H1 (cell line): ENCODE measurements around the gene CCDC63. TPM values are rescaled to one million over a fixed set of nuclear protein-coding genes. Genes with fewer than 3 reads are reported as not detected.
A peak's percentile ranks its signal among the peaks of the same experiment; 100 is the strongest.

ENCODE experiments used
- CTCF ChIA-PET: fragments of 300-600 bp; sonication (Branson Sonifier 250); formaldehyde crosslinking; loops from one replicate; lab custom pipeline; 2021; ENCODE audit not compliant: partially characterized antibody; lab: Charles Lee
- POLR2A ChIA-PET: fragments of 300-600 bp; sonication (Branson Sonifier 250); formaldehyde crosslinking; loops from one replicate; lab custom pipeline; 2021; ENCODE audit warnings: inconsistent platforms; ENCODE audit not compliant: partially characterized antibody; lab: Charles Lee
- DNase-seq, 2 experiments: peaks; one replicate each; pipeline versions ENCODE4 v3.0.0 to v3.0.0-alpha.2; 2010 to 2022; ENCODE audit warnings: low spot score in 2 of 2, low read depth in 1 of 2, mixed read lengths in 1 of 2
- FAIRE-seq: peaks from 2 replicates; lab custom pipeline; 2011; peaks lifted over from hg19 to GRCh38; lab: Jason Lieb, UNC
- H2AFZ ChIP-seq: 2 replicates; pipeline ENCODE4 v1.8.1; 2012; ENCODE audit warnings: low read length, inconsistent platforms
- H2AK5ac ChIP-seq: 2 replicates; pipeline ENCODE4 v1.6.1; 2013; ENCODE audit warnings: low read depth, low read length
- H2BK120ac ChIP-seq: replicated peaks from 2 replicates; pipeline ENCODE3; 2013; ENCODE audit warnings: low read depth, low read length, inconsistent platforms
- H2BK12ac ChIP-seq: 2 replicates; pipeline ENCODE4 v1.6.1; 2013; ENCODE audit warnings: low read depth, low read length
- H2BK15ac ChIP-seq: 2 replicates; pipeline ENCODE4 v1.6.1; 2013; ENCODE audit warnings: low read length
- H2BK20ac ChIP-seq: 2 replicates; pipeline ENCODE4 v1.6.1; 2013; ENCODE audit warnings: low read length
- H2BK5ac ChIP-seq: 2 replicates; pipeline ENCODE4 v1.6.1; 2013; ENCODE audit warnings: low read depth, low read length
- H3K14ac ChIP-seq: 2 replicates; pipeline ENCODE4 v1.6.1; 2013; ENCODE audit warnings: inconsistent platforms; ENCODE audit not compliant: insufficient read length
- H3K18ac ChIP-seq: 2 replicates; pipeline ENCODE4 v1.6.1; 2013; ENCODE audit warnings: low read length; ENCODE audit errors: extremely low read depth
- H3K23ac ChIP-seq: 2 replicates; pipeline ENCODE4 v1.6.1; 2013; ENCODE audit warnings: inconsistent platforms; ENCODE audit not compliant: insufficient read length
- H3K23me2 ChIP-seq: 2 replicates; pipeline ENCODE4 v1.6.1; 2013; ENCODE audit warnings: low read depth, low read length
- H3K27ac ChIP-seq: 2 replicates; pipeline ENCODE4 v1.6.1; 2011; ENCODE audit warnings: low read depth, low read length, inconsistent platforms
- H3K27me3 ChIP-seq, 4 experiments: replicated peaks in 1 of 4; 1 replicate in 1 of 4; 2 replicates in 3 of 4; pipeline versions ENCODE4 v1.6.1 to v1.8.1; 2011 to 2013; ENCODE audit warnings: low read length in 3 of 4, mild to moderate bottlenecking in 3 of 4, inconsistent platforms in 2 of 4, mixed read lengths in 2 of 4, moderate library complexity in 1 of 4; ENCODE audit not compliant: control insufficient read depth in 3 of 4, insufficient read depth in 3 of 4; ENCODE audit errors: extremely low read depth in 1 of 4
- H3K36me3 ChIP-seq, 4 experiments: 2 replicates each; pipeline versions ENCODE4 v1.6.1 to v1.8.1; 2011 to 2013; ENCODE audit warnings: mild to moderate bottlenecking in 4 of 4, low read length in 3 of 4, moderate library complexity in 2 of 4, control low read depth in 1 of 4, inconsistent platforms in 1 of 4; ENCODE audit not compliant: insufficient read depth in 4 of 4, control insufficient read depth in 2 of 4
- H3K4ac ChIP-seq: replicated peaks from 2 replicates; pipeline ENCODE3; 2013; ENCODE audit warnings: low read length, low read depth, mixed read lengths, inconsistent platforms; ENCODE audit not compliant: insufficient read length
- H3K4me1 ChIP-seq, 4 experiments: replicated peaks in 1 of 4; 1 replicate in 1 of 4; 2 replicates in 3 of 4; pipeline versions ENCODE4 v1.6.1 to v1.8.1; 2011 to 2013; ENCODE audit warnings: low read length in 3 of 4, inconsistent platforms in 2 of 4, mixed read lengths in 1 of 4; ENCODE audit not compliant: insufficient read depth in 4 of 4, control insufficient read depth in 3 of 4
- H3K4me2 ChIP-seq, 2 experiments: 2 replicates each; pipeline versions ENCODE4 v1.6.1 to v1.8.1; 2011 to 2013; ENCODE audit warnings: low read depth in 2 of 2, low read length in 2 of 2, control low read depth in 1 of 2, inconsistent platforms in 1 of 2, mild to moderate bottlenecking in 1 of 2; ENCODE audit not compliant: insufficient read depth in 1 of 2
- H3K4me3 ChIP-seq, 4 experiments: fragments of 200-600, 300-600 bp in 1 of 4; sonication (generic), shearing (Covaris generic), sonication (Bioruptor Twin) in 1 of 4; 2 replicates each; pipeline versions ENCODE4 v1.5.1 to v1.8.1; 2011 to 2016; ENCODE audit warnings: low read length in 4 of 4, low read depth in 3 of 4, control low read depth in 2 of 4, inconsistent platforms in 2 of 4, mild to moderate bottlenecking in 2 of 4, mixed read lengths in 1 of 4, moderate library complexity in 1 of 4; ENCODE audit not compliant: insufficient read depth in 2 of 4; ENCODE audit errors: extremely low read depth in 1 of 4
- H3K56ac ChIP-seq: replicated peaks from 2 replicates; pipeline ENCODE3; 2013; ENCODE audit warnings: low read depth, mild to moderate bottlenecking, mixed read lengths, low read length, inconsistent platforms; ENCODE audit not compliant: insufficient read length
- H3K79me1 ChIP-seq: 2 replicates; pipeline ENCODE4 v1.6.1; 2013; ENCODE audit warnings: low read depth, low read length, control low read depth
- H3K79me2 ChIP-seq, 2 experiments: 2 replicates each; pipeline versions ENCODE4 v1.6.1 to v1.8.1; 2012 to 2013; ENCODE audit warnings: low read length in 2 of 2, mild to moderate bottlenecking in 2 of 2, inconsistent platforms in 1 of 2; ENCODE audit not compliant: insufficient read depth in 2 of 2, control insufficient read depth in 1 of 2
- H3K9ac ChIP-seq, 4 experiments: replicated peaks in 1 of 4; 1 replicate in 1 of 4; 2 replicates in 3 of 4; pipeline versions ENCODE4 v1.6.1 to v1.8.1; 2011 to 2013; ENCODE audit warnings: low read depth in 3 of 4, low read length in 3 of 4, control low read depth in 2 of 4, mild to moderate bottlenecking in 2 of 4, moderate library complexity in 2 of 4, inconsistent platforms in 1 of 4; ENCODE audit errors: extremely low read depth in 1 of 4
- H3K9me3 ChIP-seq, 2 experiments: 2 replicates each; pipeline versions ENCODE4 v1.6.1 to v1.8.1; 2012 to 2013; ENCODE audit warnings: mild to moderate bottlenecking in 2 of 2, moderate library complexity in 2 of 2, control low read depth in 1 of 2, inconsistent platforms in 1 of 2, low read depth in 1 of 2, low read length in 1 of 2, mixed read lengths in 1 of 2; ENCODE audit not compliant: insufficient read depth in 2 of 2
- H4K20me1 ChIP-seq, 2 experiments: replicated peaks in 1 of 2; 2 replicates each; pipeline versions ENCODE3 to v1.8.1; 2011 to 2013; ENCODE audit warnings: inconsistent platforms in 2 of 2, low read length in 2 of 2, mild to moderate bottlenecking in 1 of 2; ENCODE audit not compliant: insufficient read depth in 2 of 2, control insufficient read depth in 1 of 2
- H4K5ac ChIP-seq: 2 replicates; pipeline ENCODE4 v1.6.1; 2013; ENCODE audit warnings: low read length, low read depth, mixed read lengths, inconsistent platforms; ENCODE audit not compliant: insufficient read length
- H4K8ac ChIP-seq: 2 replicates; pipeline ENCODE4 v1.8.0; 2013; ENCODE audit warnings: mild to moderate bottlenecking, moderate library complexity, low read length, inconsistent platforms; ENCODE audit not compliant: insufficient read depth; ENCODE audit errors: extremely low read depth
- H4K91ac ChIP-seq: replicated peaks from 2 replicates; pipeline ENCODE3; 2013; ENCODE audit warnings: low read length, mixed read lengths, inconsistent platforms; ENCODE audit not compliant: insufficient read length
- CEBPB ChIP-seq: IDR thresholded peaks from 2 replicates; pipeline ENCODE4 v1.6.1; 2012; ENCODE audit warnings: low read depth, low read length
- EP300 ChIP-seq, 2 experiments: IDR thresholded peaks; 1 replicate in 1 of 2; 2 replicates in 1 of 2; pipeline ENCODE4 v1.6.1; 2011 to 2012; ENCODE audit warnings: low read depth in 2 of 2, low read length in 2 of 2, mild to moderate bottlenecking in 2 of 2, borderline replicate concordance in 1 of 2, inconsistent platforms in 1 of 2, moderate library complexity in 1 of 2
- HDAC2 ChIP-seq, 2 experiments: fragments of 300-600 bp in 1 of 2; sonication (generic) in 1 of 2; IDR thresholded peaks; 2 replicates each; pipeline ENCODE4 v1.6.1; 2011 to 2012; ENCODE audit warnings: low read depth in 2 of 2, low read length in 2 of 2, mild to moderate bottlenecking in 2 of 2, moderate library complexity in 2 of 2, borderline replicate concordance in 1 of 2, inconsistent platforms in 1 of 2
- HDAC6 ChIP-seq: IDR thresholded peaks from one replicate; pipeline ENCODE4 v1.7.1; 2012; ENCODE audit warnings: low read depth, mild to moderate bottlenecking, inconsistent platforms, low read length, moderate library complexity
- JUN ChIP-seq: IDR thresholded peaks from 2 replicates; pipeline ENCODE4 v1.6.1; 2011; ENCODE audit warnings: low read depth, mild to moderate bottlenecking, improper control_type of control experiment, low read length
- JUND ChIP-seq: IDR thresholded peaks from 2 replicates; pipeline ENCODE4 v1.6.1; 2011; ENCODE audit warnings: mild to moderate bottlenecking, improper control_type of control experiment, low read length
- KDM4A ChIP-seq: IDR thresholded peaks from one replicate; pipeline ENCODE4 v1.7.1; 2012; ENCODE audit warnings: low read depth, mild to moderate bottlenecking, moderate library complexity, low read length, inconsistent platforms; ENCODE audit not compliant: severe bottlenecking
- MAFK ChIP-seq: IDR thresholded peaks from 2 replicates; pipeline ENCODE4 v1.6.1; 2012; ENCODE audit warnings: low read depth, mild to moderate bottlenecking, improper control_type of control experiment, low read length
- NANOG ChIP-seq: IDR thresholded peaks from 2 replicates; pipeline ENCODE4 v1.6.1; 2011; ENCODE audit warnings: low read length, low read depth, mild to moderate bottlenecking, inconsistent platforms; ENCODE audit not compliant: insufficient read depth, poor library complexity, severe bottlenecking
- SIN3A ChIP-seq, 2 experiments: IDR thresholded peaks in 1 of 2; conservative IDR thresholded peaks in 1 of 2; 2 replicates each; pipeline ENCODE4 v1.6.1; 2011 to 2012; ENCODE audit warnings: low read length in 2 of 2, improper control_type of control experiment in 1 of 2, low read depth in 1 of 2, mild to moderate bottlenecking in 1 of 2
- SP4 ChIP-seq: IDR thresholded peaks from 2 replicates; pipeline ENCODE4 v1.6.1; 2012; ENCODE audit warnings: low read length, inconsistent platforms
- TAF1 ChIP-seq: IDR thresholded peaks from 2 replicates; pipeline ENCODE4 v1.6.1; 2011; ENCODE audit warnings: mild to moderate bottlenecking, low read depth, low read length
- TEAD4 ChIP-seq: IDR thresholded peaks from 2 replicates; pipeline ENCODE4 v1.6.1; 2012; ENCODE audit warnings: low read depth, low read length, inconsistent platforms, mixed read lengths
- WGBS, 2 experiments: shearing (Covaris generic) in 1 of 2; methylation state at CpG; one replicate each; pipeline versions ENCODE4 v1.1.6 to v1.1.7; 2013 to 2015; ENCODE audit warnings: low lambda C conversion rate in 2 of 2, mixed read lengths in 2 of 2, inconsistent platforms in 1 of 2, low coverage in 1 of 2, missing lambda C conversion rate in 1 of 2; ENCODE audit not compliant: insufficient replicate concordance in 2 of 2, insufficient coverage in 1 of 2, insufficient read length in 1 of 2; ENCODE audit errors: extremely low coverage in 1 of 2, missing lambda C conversion rate in 1 of 2; 5-methylcytosine and 5-hydroxymethylcytosine counted together
- polyA plus RNA-seq, 7 experiments: library from polyadenylated mRNA; depleted of rRNA in 3 of 7; stranded (reverse) in 5 of 7; unstranded in 2 of 7; fragments of >200 nt in 5 of 7; fragments of 200-250 nt in 2 of 7; gene quantifications; 1 replicate in 5 of 7; 2 replicates in 1 of 7; 4 replicates in 1 of 7; pipeline versions ENCODE4 v1.2.1 to v1.2.3, GENCODE V29; 2011 to 2013; ENCODE audit warnings: missing spikeins in 2 of 7, mixed read lengths in 2 of 7
- total RNA-seq: library from RNA; stranded (reverse); fragmentation: NEBNext Ultra II Directional; extraction: Animal tissue kit (Norgen Biotek cat#: 25700); gene quantifications from 2 replicates; pipeline ENCODE4 v1.2.1, GENCODE V29; 2021

Gene CCDC63
- total and polyA plus RNA-seq, 2 of the 8 experiments (the other 6 are each of a cell fraction or from before 2014, with no cell fraction given) = 0.42 to 0.93 TPM

- no peaks in the 10 kb centered on the region for H3K79me1 ChIP-seq
- ChIA-PET POLR2A (interaction anchor here (1.7 kb wide), 1 partner anchor 105 kb away, joined by 3 read pairs; no protein-coding TSS in a partner anchor), CTCF (interaction anchor here (0.6 to 4.3 kb wide), 16 partner anchors 9 to 452 kb away, joined by 3 to 25 read pairs (median 4); partner anchors contain the start of genes CCDC63 and MYL2)
- no peaks in the 10 kb centered on the region for H3K9me3 ChIP-seq
- H2BK5ac ChIP-seq = 0 out of 2 replicates have a peak overlapping the region, but pooled peaks have one; percentile 12
- no peak overlapping the region for H2BK120ac ChIP-seq
- no peak overlapping the region for H3K18ac ChIP-seq
- no peaks in the 10 kb centered on the region for H3K36me3 ChIP-seq
- H2AK5ac ChIP-seq = no peak overlapping the region; the same call in 1 of the 2 replicates
- H2BK12ac ChIP-seq = peak overlapping the region; percentile 84; the same call in 1 of the 2 replicates
- H3K27me3 ChIP-seq = no peaks in the 10 kb centered on the region; a peak in 1 of 7 replicates
- peaks cover 3 to 16% (median 11%) of the 10 kb centered on the region in 4 experiments for H3K4me1 ChIP-seq
- no peak overlapping the region for H4K5ac ChIP-seq
- H4K8ac ChIP-seq = no peak overlapping the region
- H3K56ac ChIP-seq = no peak overlapping the region
- DNase-seq (peak in 1 of 2 experiments; percentile 46), FAIRE-seq (no peak)
- peak overlapping the region; percentile 66; the same call in 1 of the 2 replicates for H2BK20ac ChIP-seq
- no peaks in the 10 kb centered on the region for H3K79me2 ChIP-seq
- peaks cover 5% of the 10 kb centered on the region; the same call in 1 of the 2 replicates for H3K23me2 ChIP-seq
- H4K20me1 ChIP-seq = peaks cover 0 to 4% of the 10 kb centered on the region in 2 experiments
- H3K14ac ChIP-seq = no peak overlapping the region
- H3K4me2 ChIP-seq = no peak overlapping the region
- H4K91ac ChIP-seq = no peak overlapping the region
- 84% methylated on average over 15 of the region's 16 CpGs; no CpG with 5 or more reads in 1 of the 2 experiments for WGBS, 2 experiments
- no peak overlapping the region for H3K23ac ChIP-seq
- H3K4ac ChIP-seq = no peak overlapping the region
- H3K27ac ChIP-seq = no peak overlapping the region
- no peak overlapping the region for H3K9ac ChIP-seq
- TF ChIP-seq NANOG (no peak), EP300 (IDR thresholded peaks at IDR 0.05; ENCODE audit: borderline replicate concordance in 1 of 2, low read depth in 2 of 2, low read length in 2 of 2) (no peak), CEBPB (no peak), KDM4A (no peak), HDAC2 (IDR thresholded peaks at IDR 0.05; ENCODE audit: borderline replicate concordance in 1 of 2, low read depth in 2 of 2, low read length in 2 of 2) (no peak), TEAD4 (no peak), JUN (no peak), TAF1 (no peak), SIN3A (conservative IDR thresholded peaks at IDR 0.05 in 1 of 2, IDR thresholded peaks at IDR 0.05 in 1 of 2; ENCODE audit: low read depth in 1 of 2, low read length in 2 of 2) (no peak), HDAC6 (no peak), JUND (no peak), SP4 (no peak), MAFK (no peak)
- no peak overlapping the region for H3K4me3 ChIP-seq
- H2AFZ ChIP-seq = no peak overlapping the region; the same call in 1 of the 2 replicates
- peak overlapping the region; percentile 20; the same call in 1 of the 2 replicates for H2BK15ac ChIP-seq
Measured at GRCh38 chr12:110931315-110931728, 84.5 kb downstream of the CCDC63 start.
